ENCODE data around the gene TJP2. TPM values are rescaled to one million over a fixed set of nuclear protein-coding genes. Genes with fewer than 3 reads are reported as not detected.
A peak's percentile ranks its signal among the peaks of the same experiment; 100 is the strongest.

TJP2 gene
- total and polyA plus RNA-seq, 10 of the 15 experiments (the other 5 are each of a cell fraction or from before 2014, with no cell fraction given) = 6.4 to 59.9 (median 29.7) TPM

DNA sequence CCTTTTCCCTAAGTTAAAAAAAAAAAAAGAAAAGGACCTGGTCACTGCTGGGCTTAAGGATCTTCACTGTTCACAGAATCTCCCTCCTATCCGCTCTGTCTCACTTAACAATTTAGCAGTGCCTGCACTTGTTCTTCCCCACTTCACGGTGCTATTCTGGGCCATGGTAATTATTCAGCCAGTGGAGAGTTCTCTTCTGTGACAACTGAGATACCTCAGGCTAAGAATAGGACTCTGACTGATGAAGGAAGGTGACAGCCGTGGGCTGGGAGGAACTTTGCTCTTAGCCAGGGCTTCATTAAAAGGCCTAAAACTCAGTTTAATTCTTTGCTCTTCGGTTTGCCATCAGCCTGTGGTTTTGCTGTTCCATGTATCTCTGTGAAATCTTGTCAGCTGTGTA lies 99.1 kb downstream of the TJP2 start:
- no peaks in the 10 kb centered on the region for H4K20me1 ChIP-seq (ENCODE audit: control insufficient read depth, insufficient read depth)
- FAIRE-seq (no peak), ATAC-seq (no peak), DNase-seq (ENCODE audit: low read depth, low spot score) (no peak)
- H3K79me2 ChIP-seq (ENCODE audit: control insufficient read depth, insufficient read depth, low read length) = no peaks in the 10 kb centered on the region
- TF ChIP-seq MEF2A (IDR thresholded peaks at IDR 0.05; ENCODE audit: insufficient read depth, low read depth, low read length) = peak; percentile 45; the same call in 1 of the 2 replicates
- TF ChIP-seq SUPT20H (IDR thresholded peaks at IDR 0.05; ENCODE audit: borderline replicate concordance, control insufficient read depth, low read depth, low read length) = no peak
- H3K4me2 ChIP-seq (ENCODE audit: control insufficient read depth, insufficient read depth) = no peak overlapping the region
- ChIA-PET POLR2A (no interaction called here), CTCF (no interaction called here), SMC1A (ENCODE audit: uncharacterized antibody, unreplicated experiment) (interaction anchor here (1.3 kb wide), 1 partner anchor 28 kb away, joined by 3 read pairs; no protein-coding TSS in a partner anchor), RAD21 (ENCODE audit: unreplicated experiment) (no interaction called here)
- H2AFZ ChIP-seq (ENCODE audit: control insufficient read depth, low read depth, low read length) = no peak overlapping the region
- H3K9ac ChIP-seq (ENCODE audit: control insufficient read depth, insufficient read depth, low read length) = no peak overlapping the region
- H3K27me3 ChIP-seq (replicated peaks in 1 of 2; ENCODE audit: control insufficient read depth in 2 of 2, insufficient read depth in 2 of 2, low read length in 1 of 2) = no peaks in the 10 kb centered on the region
- no peak overlapping the region for H3K4me3 ChIP-seq
- intact Hi-C loops (cut with micrococcal nuclease; ENCODE audit: unreplicated experiment) = no loop called here
- WGBS (ENCODE audit: insufficient coverage, insufficient replicate concordance, low lambda C conversion rate, missing lambda C conversion rate) = 36% methylated on average over 4 of the region's 4 CpGs
- no peaks in the 10 kb centered on the region for H3K36me3 ChIP-seq (ENCODE audit: control insufficient read depth in 2 of 2, insufficient read depth in 2 of 2, low read length in 1 of 2)
- no TSS peak for BruUV-seq (replicated peaks)
- peaks cover 3% of the 10 kb centered on the region; the same call in 1 of the 2 replicates for H3K4me1 ChIP-seq (ENCODE audit: control insufficient read depth, insufficient read depth, low read length)
- H3K9me3 ChIP-seq (replicated peaks; ENCODE audit: control insufficient read depth, insufficient read depth, low read length) = no peaks in the 10 kb centered on the region; the same call in 2 of the 3 replicates
- H3K27ac ChIP-seq (ENCODE audit: control insufficient read depth, insufficient read depth) = no peak overlapping the region
- in situ Hi-C loops (cut with MboI) = no loop called here

DNA sequence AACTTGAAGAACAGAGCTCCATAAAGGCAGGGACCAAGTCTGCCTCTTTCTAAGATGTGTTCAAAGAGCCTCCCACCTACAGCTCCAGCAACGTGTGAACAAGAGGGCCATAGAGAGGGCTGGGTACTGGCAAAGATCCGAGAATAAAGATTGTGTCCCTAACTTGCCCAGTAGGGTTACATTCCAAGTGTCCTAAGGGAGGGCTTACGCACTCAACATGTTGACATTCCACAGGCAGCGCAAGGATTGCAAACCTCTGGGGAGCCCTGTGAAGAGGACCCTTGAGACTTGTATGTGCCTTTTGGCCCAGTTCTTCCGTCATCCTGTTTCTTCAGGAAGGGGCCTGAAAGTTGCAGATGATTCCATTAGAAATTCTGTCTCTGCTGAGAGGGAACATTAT lies 102.7 kb downstream of the TJP2 start:
- FAIRE-seq = no peak
- peaks cover 7% of the 10 kb centered on the region; the same call in 1 of the 2 replicates for H3K4me1 ChIP-seq (ENCODE audit: control insufficient read depth, insufficient read depth, low read length)
- BruUV-seq (replicated peaks) = no TSS peak
- TF ChIP-seq EED (IDR thresholded peaks at IDR 0.05; ENCODE audit: low read depth) (no peak), RUNX3 (IDR thresholded peaks at IDR 0.05; ENCODE audit: low read length) (no peak), MTA2 (IDR thresholded peaks at IDR 0.05; ENCODE audit: low read depth) (no peak), KDM1A (IDR thresholded peaks at IDR 0.05; ENCODE audit: borderline replicate concordance) (no peak), YBX1 (IDR thresholded peaks at IDR 0.05) (no peak), SREBF1 (IDR thresholded peaks at IDR 0.05; ENCODE audit: low read length) (no peak), RB1 (IDR thresholded peaks at IDR 0.05; ENCODE audit: borderline replicate concordance) (no peak), CBX3 (IDR thresholded peaks at IDR 0.05; ENCODE audit: borderline replicate concordance, low read depth) (no peak), SREBF2 (IDR thresholded peaks at IDR 0.05; ENCODE audit: low read length) (no peak), ZNF384 (IDR thresholded peaks at IDR 0.05; ENCODE audit: borderline replicate concordance, low read depth, low read length) (no peak), ASH2L (IDR thresholded peaks at IDR 0.05; ENCODE audit: borderline replicate concordance, low read depth) (no peak), SMC3 (IDR thresholded peaks at IDR 0.05; ENCODE audit: borderline replicate concordance, low read length) (no peak)
- TF ChIP-seq, protein P1, sequence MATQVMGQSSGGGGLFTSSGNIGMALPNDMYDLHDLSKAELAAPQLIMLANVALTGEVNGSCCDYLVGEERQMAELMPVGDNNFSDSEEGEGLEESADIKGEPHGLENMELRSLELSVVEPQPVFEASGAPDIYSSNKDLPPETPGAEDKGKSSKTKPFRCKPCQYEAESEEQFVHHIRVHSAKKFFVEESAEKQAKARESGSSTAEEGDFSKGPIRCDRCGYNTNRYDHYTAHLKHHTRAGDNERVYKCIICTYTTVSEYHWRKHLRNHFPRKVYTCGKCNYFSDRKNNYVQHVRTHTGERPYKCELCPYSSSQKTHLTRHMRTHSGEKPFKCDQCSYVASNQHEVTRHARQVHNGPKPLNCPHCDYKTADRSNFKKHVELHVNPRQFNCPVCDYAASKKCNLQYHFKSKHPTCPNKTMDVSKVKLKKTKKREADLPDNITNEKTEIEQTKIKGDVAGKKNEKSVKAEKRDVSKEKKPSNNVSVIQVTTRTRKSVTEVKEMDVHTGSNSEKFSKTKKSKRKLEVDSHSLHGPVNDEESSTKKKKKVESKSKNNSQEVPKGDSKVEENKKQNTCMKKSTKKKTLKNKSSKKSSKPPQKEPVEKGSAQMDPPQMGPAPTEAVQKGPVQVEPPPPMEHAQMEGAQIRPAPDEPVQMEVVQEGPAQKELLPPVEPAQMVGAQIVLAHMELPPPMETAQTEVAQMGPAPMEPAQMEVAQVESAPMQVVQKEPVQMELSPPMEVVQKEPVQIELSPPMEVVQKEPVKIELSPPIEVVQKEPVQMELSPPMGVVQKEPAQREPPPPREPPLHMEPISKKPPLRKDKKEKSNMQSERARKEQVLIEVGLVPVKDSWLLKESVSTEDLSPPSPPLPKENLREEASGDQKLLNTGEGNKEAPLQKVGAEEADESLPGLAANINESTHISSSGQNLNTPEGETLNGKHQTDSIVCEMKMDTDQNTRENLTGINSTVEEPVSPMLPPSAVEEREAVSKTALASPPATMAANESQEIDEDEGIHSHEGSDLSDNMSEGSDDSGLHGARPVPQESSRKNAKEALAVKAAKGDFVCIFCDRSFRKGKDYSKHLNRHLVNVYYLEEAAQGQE (IDR thresholded peaks at IDR 0.05; ENCODE audit: low read depth, low read length) = no peak
- TF ChIP-seq, protein P2, sequence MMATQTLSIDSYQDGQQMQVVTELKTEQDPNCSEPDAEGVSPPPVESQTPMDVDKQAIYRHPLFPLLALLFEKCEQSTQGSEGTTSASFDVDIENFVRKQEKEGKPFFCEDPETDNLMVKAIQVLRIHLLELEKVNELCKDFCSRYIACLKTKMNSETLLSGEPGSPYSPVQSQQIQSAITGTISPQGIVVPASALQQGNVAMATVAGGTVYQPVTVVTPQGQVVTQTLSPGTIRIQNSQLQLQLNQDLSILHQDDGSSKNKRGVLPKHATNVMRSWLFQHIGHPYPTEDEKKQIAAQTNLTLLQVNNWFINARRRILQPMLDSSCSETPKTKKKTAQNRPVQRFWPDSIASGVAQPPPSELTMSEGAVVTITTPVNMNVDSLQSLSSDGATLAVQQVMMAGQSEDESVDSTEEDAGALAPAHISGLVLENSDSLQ (IDR thresholded peaks at IDR 0.05) = no peak

More for the DNA sequence above, 102.7 kb downstream of the TJP2 start:
- Histone ChIP-seq H3K27ac (ENCODE audit: control insufficient read depth, insufficient read depth) (no peak overlapping the region), H3K79me2 (ENCODE audit: control insufficient read depth, insufficient read depth, low read length) (no peaks in the 10 kb centered on the region), H4K20me1 (ENCODE audit: control insufficient read depth, insufficient read depth) (no peaks in the 10 kb centered on the region), H3K4me3 (no peak overlapping the region), H3K4me2 (ENCODE audit: control insufficient read depth, insufficient read depth) (no peak overlapping the region), H3K9me3 (replicated peaks; ENCODE audit: control insufficient read depth, insufficient read depth, low read length) (peaks cover 6% of the 10 kb centered on the region), H3K36me3 (ENCODE audit: control insufficient read depth in 2 of 2, insufficient read depth in 2 of 2, low read length in 1 of 2) (no peaks in the 10 kb centered on the region), H2AFZ (ENCODE audit: control insufficient read depth, low read depth, low read length) (no peak overlapping the region), H3K27me3 (replicated peaks in 1 of 2; ENCODE audit: control insufficient read depth in 2 of 2, insufficient read depth in 2 of 2, low read length in 1 of 2) (no peaks in the 10 kb centered on the region), H3K9ac (ENCODE audit: control insufficient read depth, insufficient read depth, low read length) (no peak overlapping the region)
- no peak for ATAC-seq
- ChIA-PET RAD21 (ENCODE audit: unreplicated experiment) (no interaction called here), POLR2A (no interaction called here), CTCF (no interaction called here), SMC1A (ENCODE audit: uncharacterized antibody, unreplicated experiment) (no interaction called here)
- 49% methylated on average over 5 of the region's 5 CpGs for WGBS (ENCODE audit: insufficient coverage, insufficient replicate concordance, low lambda C conversion rate, missing lambda C conversion rate)
- in situ Hi-C loops (cut with MboI) = no loop called here
- DNase-seq (ENCODE audit: low read depth, low spot score) = no peak
- intact Hi-C loops (cut with micrococcal nuclease; ENCODE audit: unreplicated experiment) = no loop called here

Measured in GM12878 (cell line).